RWPE2 (cell line): Measurements from ENCODE around the gene IRAG1.

ENCODE experiments used
- ATAC-seq: fragments of 200-7000 bp; cut with Tn5 transposase; 3 replicates; pipeline ENCODE4 v1.9.1; 2021; ENCODE audit warnings: low read depth
- DNase-seq: peaks from one replicate; pipeline ENCODE4 v3.0.0-alpha.2; 2020; ENCODE audit warnings: low spot score
- H3K27ac ChIP-seq: fragments of 450-650 bp; 2 replicates; pipeline ENCODE4 v1.5.1; 2017; ENCODE audit warnings: mild to moderate bottlenecking; ENCODE audit not compliant: poor library complexity, severe bottlenecking
- H3K27me3 ChIP-seq: fragments of 250-450 bp; sonication (Bioruptor Pico); 2 replicates; pipeline ENCODE4 v1.5.1; 2021; ENCODE audit warnings: mild to moderate bottlenecking, moderate library complexity; ENCODE audit not compliant: insufficient read depth, poor library complexity, severe bottlenecking
- H3K36me3 ChIP-seq: fragments of 250-450 bp; sonication (Bioruptor Pico); 2 replicates; pipeline ENCODE4 v1.5.1; 2020; ENCODE audit warnings: low read depth, mild to moderate bottlenecking, moderate library complexity
- H3K4me1 ChIP-seq: fragments of 250-450 bp; sonication (Bioruptor Pico); 2 replicates; pipeline ENCODE4 v1.5.1; 2021; ENCODE audit warnings: mild to moderate bottlenecking, moderate library complexity; ENCODE audit not compliant: insufficient read depth, poor library complexity, severe bottlenecking
- H3K4me3 ChIP-seq: fragments of 250-450 bp; sonication (Bioruptor Pico); 2 replicates; pipeline ENCODE4 v1.5.1; 2021; ENCODE audit warnings: mild to moderate bottlenecking, moderate library complexity; ENCODE audit not compliant: severe bottlenecking
- H3K9me3 ChIP-seq: fragments of 250-450 bp; sonication (Bioruptor Pico); 2 replicates; pipeline ENCODE4 v1.5.1; 2021; ENCODE audit warnings: mild to moderate bottlenecking, moderate library complexity; ENCODE audit not compliant: severe bottlenecking
- CTCF ChIP-seq: fragments of 450-650 bp; IDR thresholded peaks from one replicate; pipeline ENCODE4 v1.5.1; 2017; ENCODE audit warnings: mild to moderate bottlenecking, moderate library complexity; ENCODE audit not compliant: poor library complexity, severe bottlenecking

The IRAG1 gene

GRCh38 chr11:10720881-10721376 is 27.4 kb upstream of the IRAG1 start:
- no peak overlapping the region for H3K27ac ChIP-seq
- H3K36me3 ChIP-seq, result no peaks in the 10 kb centered on the region
- DNase-seq, result no peak
- no peaks in the 10 kb centered on the region for H3K9me3 ChIP-seq
- TF ChIP-seq CTCF, result no peak
- H3K27me3 ChIP-seq, result no peaks in the 10 kb centered on the region
- peaks cover 4% of the 10 kb centered on the region for H3K4me1 ChIP-seq
- ATAC-seq, result no peak
- H3K4me3 ChIP-seq, result no peak overlapping the region

- DNase-seq (no peak), ATAC-seq (no peak)
- Histone ChIP-seq H3K27me3 (no peaks in the 10 kb centered on the region), H3K9me3 (no peaks in the 10 kb centered on the region), H3K4me3 (no peak overlapping the region), H3K27ac (no peak overlapping the region), H3K36me3 (no peaks in the 10 kb centered on the region), H3K4me1 (no peaks in the 10 kb centered on the region)
- TF ChIP-seq CTCF, result no peak
These were observed 26.1 kb upstream of the IRAG1 start for GRCh38 chr11:10719616-10720015.

GRCh38 chr11:10716543-10717259 is 23.1 kb upstream of the IRAG1 start:
- no peak overlapping the region for H3K27ac ChIP-seq
- DNase-seq (no peak), ATAC-seq (no peak)
- no peaks in the 10 kb centered on the region for H3K4me1 ChIP-seq
- TF ChIP-seq CTCF, result no peak
- no peaks in the 10 kb centered on the region for H3K9me3 ChIP-seq
- H3K4me3 ChIP-seq, result no peak overlapping the region
- H3K27me3 ChIP-seq, result no peaks in the 10 kb centered on the region
- H3K36me3 ChIP-seq, result no peaks in the 10 kb centered on the region

GRCh38 chr11:10716122-10716521 is 22.6 kb upstream of the IRAG1 start:
- no peak for DNase-seq
- TF ChIP-seq CTCF, result no peak
- Histone ChIP-seq H3K36me3 (no peaks in the 10 kb centered on the region), H3K9me3 (no peaks in the 10 kb centered on the region), H3K27ac (no peak overlapping the region), H3K27me3 (no peaks in the 10 kb centered on the region), H3K4me1 (no peaks in the 10 kb centered on the region), H3K4me3 (no peak overlapping the region)
- no peak for ATAC-seq

- no peak for DNase-seq
- Histone ChIP-seq H3K4me3 (no peak overlapping the region), H3K27me3 (no peaks in the 10 kb centered on the region), H3K36me3 (no peaks in the 10 kb centered on the region), H3K9me3 (no peaks in the 10 kb centered on the region), H3K27ac (no peak overlapping the region), H3K4me1 (no peaks in the 10 kb centered on the region)
- TF ChIP-seq CTCF, result no peak
- ATAC-seq, result no peak
These were observed 22.0 kb upstream of the IRAG1 start for GRCh38 chr11:10715571-10715970.
